Activated T-cell treated with anti-CD3 and anti-CD28 coated beads for 24 hours (primary cell): ENCODE measurements around the gene KCNK16.
"Not testable (repeated sequence)": the region's sequence is repeated elsewhere in the genome, so short reads cannot be mapped to it uniquely, and the experiment has no call there.

ENCODE experiments used
- DNase-seq: peaks from one replicate; pipeline ENCODE4 v3.0.0-alpha.2; 2020; ENCODE audit warnings: low read depth

The KCNK16 gene

DNA sequence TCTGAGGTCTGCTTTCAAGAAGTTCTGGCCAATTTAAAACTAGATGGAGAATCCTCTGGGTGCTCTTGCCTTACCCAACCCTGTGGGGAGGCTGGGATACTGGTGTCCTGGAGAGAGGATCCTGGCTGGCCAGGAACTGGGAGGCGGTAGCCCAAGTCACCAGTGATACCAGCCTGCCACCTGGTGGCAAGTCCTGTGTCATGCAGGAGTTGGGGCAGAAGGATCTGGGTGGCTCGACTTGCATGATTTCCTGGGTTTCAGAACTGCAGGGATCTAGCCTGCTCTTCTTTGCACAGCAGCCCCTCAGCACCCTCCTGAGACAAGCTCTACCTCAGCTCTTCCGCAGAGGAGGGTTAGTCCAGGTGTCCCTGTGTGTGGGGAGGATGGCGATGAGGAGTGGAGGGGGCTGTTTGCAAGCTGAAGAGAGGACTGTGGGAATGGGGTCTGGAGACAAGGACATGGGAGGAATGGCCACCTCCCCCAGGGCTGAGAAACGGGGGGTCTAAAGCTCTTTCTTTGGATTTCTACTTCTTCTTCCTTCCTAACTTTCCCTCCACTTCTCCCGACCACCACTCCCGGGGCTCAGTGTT, 12.5 kb downstream of the KCNK16 start:
- DNase-seq: peak; percentile 38

DNA sequence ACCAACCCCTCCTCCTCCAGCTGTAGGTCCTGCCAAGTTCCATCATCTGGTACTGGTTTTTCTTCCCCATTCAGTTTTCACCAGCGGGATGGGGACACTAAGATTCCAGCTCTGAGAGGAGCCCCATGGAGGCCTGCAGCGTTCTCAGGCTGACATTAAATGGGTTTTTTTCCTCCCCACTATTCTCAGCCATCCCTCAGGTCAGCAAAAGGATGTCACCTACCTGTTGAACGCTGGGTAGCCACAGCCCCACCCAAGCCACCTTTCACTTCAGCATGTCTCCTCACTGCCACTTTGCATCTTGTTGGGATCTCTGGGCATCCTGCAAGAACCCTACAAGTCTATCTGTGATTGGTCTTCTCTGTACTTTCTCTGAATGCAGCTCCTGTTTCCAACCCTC, 15.0 kb downstream of the KCNK16 start:
- no peak for DNase-seq

DNA sequence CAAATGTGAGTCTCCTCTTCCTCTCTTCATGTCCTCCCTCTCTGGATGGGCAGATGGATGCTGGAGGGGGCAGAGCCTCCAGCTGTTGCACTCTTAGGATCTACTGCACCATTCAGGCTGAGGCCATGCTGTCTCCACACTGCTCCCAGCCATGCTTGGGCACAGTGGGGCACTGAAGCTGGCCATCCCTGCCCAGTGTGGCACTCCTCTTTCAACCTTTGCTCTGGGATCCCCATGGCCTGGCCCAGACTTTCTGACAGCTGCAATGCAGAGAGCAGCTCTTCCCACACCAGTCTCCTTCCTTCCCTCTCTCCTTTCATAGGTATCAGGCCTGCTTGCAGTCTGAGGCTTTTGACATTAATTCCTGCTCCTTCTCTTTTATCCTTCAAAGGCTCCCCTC, 17.6 kb downstream of the KCNK16 start:
- DNase-seq: no peak

DNA sequence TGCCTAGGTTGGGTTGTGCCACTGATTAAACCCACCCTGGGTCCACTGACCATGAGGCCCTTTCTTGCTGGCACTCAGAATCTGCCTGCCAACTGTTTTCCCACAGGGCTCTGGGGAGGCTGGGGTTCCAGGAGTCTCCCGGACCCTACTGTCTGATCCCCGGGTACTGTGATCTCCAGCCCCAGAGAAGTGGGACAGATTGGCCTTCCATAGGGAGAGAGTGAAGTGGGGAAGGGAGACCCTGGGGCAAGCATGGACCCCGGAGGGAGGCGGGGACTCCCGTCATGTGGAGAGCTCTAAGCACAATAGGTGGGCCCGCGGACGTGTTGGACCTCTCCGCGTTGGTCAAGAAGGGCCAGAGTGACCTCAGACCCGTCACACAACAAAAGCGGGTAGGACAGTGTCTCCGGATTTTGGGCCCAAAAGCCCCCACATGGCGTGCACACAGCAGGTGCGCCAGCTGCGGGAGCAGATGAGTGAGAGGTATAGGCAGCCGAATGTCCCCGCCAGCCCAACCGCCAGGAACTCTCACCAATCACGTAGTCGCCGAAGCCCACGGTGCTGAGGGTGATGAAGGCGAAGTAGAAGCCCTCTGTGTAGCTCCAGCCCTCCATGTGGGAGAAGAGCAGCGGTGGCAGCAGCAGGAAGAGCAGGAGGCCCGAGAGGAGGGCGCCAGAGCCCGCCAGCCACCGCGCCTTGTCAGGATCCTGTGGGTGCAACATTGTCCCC, 18.9 kb downstream of the KCNK16 start:
- no peak for DNase-seq

DNA sequence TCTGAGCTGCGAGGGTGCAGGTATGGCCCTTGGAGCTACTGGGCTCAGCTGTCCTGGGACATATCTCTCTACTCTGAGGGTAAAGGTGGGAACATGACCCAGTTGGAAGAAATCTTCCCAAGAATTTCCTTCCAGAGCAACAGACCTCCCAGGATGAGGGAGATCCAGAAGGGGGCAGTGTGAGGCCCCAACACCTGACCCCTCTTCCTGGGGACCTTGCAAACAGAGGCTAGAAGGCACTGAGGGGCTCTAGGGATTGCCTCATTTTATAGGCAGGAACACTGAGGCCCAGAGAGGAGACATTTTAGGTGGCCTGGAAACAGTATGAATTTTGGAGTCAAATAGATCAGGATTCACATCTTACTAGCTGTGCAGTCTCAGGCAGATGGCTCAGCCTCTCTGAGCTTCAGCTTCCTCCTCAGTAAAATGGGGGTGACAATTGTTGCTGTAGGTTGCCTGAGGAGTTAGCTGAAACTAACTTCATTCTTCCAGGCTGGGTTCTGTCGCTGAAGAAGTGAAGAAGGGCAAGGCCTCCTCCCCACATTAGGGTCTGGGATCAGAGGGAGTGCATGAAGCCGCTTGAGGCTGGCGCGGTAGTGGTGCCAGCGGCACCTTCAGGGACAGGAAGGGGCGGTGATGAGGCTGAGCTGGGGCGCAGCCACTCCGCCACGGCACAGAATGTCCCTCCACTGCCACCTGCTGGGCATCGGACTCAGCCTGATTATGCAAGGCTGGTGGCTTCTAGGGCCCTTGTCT, 19.7 kb downstream of the KCNK16 start:
- DNase-seq: peak; percentile 81

DNA sequence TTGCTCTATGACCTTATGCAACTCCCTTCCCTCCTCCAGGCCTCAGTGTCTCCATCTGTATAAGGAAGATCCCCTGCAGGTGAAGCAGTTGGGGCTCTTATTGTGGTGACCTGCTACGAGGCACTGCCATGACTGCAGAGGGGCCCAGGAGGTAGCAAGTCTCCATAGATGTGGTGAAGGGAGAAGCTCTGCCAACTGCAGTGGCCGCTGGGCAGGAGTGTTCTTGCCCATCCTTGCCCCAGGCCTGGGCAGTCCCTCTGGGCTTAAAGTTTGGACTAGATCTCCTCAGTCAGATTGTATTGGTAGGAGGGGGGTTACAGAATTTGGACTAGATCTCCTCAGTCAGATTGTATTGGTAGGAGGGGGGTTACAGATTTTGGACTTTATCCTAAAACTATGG, 20.5 kb downstream of the KCNK16 start:
- DNase-seq: no peak

DNA sequence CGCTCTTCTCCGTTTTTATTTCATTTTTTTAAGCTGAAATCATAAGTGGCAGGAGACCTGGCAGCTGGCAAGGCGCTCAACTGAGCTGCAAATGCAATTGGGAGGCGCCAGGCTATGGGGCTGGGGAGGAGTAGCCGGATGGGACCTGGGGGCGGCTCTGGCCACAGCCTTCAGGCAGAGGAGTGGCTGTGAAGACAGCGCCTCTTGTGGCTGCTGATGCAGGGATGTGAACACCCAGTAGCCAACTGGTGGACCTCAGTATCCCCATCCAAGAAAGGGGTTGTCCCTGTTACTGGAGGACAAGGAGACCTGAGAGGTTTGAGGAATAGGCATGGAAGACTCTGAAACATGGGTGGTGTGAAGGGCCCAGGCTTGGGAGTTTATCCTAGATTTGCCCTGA, 20.9 kb downstream of the KCNK16 start:
- DNase-seq: no peak

DNA sequence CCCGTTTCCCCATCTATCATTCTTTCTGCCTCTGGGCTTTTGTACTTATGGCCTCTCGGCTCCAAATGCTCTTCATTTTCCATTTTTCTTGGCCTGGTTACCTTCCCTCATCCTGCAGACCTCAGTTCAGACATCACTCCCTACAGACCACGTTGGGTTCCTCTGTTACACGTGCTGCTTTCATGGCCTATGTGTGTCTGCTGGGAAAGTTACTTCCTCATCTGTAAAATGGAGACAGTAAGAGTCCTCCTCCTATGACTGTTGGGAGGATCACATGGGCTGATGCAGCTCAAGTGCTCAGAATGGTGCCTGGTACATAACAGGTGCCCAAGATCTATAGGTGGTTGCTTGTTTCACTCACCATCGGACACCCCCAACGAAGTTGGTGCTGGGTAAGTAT, 21.8 kb downstream of the KCNK16 start:
- DNase-seq: no peak

DNA sequence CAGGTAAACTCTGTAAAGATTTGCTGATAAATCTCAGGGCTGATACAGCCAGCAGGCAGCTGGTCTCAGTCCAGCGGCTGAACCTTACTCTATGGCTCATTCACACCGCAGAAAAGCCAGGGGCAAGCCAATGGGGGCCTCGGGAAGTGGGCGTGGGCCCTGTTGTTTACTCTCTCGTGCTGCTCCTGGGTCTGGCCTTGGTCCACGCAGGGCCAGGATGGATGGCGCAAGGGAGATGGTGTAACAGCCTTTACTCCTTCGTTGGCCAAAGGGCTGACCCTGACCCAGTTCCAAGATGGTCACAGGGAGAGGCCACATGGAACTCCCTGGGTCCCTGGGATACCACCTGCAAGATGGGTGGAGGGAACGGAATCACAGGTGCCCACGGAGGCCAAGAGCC, 24.4 kb downstream of the KCNK16 start:
- no peak for DNase-seq

DNA sequence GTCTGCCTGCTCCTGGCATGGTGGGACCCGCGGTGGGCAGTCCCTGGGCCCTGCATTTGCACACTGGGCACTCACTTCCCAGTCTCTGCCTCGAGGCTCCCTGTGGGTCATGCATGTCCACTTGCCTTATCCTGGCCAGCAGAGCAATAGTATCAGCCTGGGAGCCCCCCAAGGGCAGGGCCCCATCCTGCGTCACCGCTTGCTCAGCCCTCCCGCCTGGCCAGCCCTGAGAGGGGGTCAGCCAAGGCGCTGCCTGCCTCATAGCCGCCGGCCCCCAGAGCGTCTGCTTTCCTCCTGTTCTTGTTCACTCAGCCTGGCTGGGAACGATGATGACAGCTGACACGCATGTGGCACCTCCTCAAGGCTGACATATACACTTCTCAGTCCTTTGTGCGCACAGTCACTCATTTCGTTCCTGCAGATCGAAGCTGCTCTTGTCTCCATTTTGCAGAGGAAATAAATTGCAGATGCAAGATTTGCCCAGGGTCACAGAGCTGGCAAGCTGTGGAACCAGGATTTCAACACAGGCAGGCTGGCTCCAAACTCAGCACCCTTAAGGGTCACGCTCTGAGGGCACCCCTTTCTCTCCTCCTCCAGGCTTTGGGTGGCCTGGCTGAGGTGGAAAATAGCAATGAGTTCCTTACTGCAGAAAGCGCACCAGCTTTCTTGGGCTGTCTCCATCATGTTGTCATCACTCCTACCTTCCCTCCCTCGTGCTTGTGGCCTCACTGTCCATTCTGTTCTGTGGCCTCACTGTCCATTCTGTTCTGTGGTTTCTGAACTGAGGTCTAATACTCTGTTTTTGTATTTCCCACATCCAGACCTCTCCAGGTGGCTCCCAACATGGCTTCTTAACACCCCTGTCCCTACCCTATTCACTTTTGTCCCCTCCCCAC, 25.5 kb downstream of the KCNK16 start:
- no peak for DNase-seq

DNA sequence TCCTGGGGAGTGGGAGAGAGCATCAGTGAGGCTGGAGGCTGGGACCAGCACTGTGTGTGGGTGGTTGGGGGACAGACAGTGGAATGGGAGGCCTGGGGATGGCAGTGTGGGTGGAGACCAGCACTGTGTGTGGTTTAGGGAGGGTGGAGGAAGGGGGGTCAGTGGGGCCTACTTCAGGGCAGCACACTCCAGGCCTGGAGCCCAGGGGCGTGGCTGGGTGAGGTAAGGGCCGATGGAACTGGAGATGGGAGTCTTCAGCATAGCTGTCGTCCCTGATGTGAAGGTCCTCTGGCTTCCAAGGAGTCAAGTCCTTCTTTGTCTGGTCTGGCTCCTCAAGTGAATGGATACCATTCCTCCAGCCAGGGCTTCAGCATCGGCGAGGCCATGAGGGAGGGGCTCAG, 26.9 kb downstream of the KCNK16 start:
- DNase-seq: no peak

DNA sequence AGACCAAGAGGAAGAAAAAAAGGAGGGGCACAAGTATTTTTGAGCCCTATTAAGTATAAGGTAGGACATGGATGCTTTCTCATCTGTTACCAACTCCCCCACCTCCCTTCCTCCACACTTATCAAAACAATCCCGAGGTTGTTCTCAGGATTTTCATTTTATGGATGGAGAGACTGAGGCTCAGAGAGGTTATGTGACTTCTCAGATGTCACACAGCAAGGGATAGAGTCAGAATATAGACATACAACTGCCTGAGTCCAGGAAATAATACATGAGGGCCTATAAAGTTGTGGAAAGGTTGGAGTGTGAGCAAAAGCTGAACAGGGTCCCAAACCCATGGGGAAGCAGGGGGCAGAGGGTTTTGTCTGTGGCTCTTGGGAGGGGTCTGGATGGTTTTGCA, 27.6 kb downstream of the KCNK16 start:
- no peak for DNase-seq

DNA sequence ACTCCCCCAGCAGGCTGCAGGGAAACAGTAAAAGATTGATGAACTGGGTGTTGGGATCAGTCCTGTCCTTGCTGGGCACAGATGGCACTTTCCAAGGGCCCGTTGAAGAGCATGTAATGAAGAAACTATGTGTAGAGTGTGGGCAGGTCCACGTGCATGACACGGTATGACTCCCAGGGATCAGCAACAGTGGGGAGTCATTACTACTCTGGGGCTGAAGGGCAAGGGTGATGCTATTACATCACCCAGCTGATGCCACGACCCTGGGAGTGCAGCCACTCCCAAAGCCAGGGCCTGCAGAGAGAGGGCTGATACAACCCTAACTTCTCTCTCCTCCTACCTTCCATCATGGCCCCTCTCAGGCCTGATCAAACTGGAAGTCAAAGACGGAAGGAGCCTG, 28.4 kb downstream of the KCNK16 start:
- DNase-seq: no peak

DNA sequence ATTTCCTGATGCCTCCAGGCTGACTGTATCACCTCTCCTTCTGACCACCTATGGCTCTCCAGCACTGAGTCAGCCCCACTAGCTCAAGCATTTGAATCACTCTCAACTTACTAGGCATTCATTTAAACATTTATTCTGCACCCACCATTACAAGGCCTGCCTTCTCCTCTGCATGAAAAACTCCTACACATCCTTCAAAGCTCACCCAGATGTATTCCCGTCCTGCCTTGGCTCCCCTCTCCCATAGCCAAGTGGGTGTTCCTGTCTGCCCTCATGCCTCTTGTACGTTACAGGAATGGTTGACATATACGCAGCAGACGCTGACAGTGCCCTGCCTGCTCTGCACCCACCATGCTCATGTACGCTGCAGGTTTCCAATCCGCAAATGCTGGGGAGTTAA, 29.9 kb downstream of the KCNK16 start:
- no peak for DNase-seq

DNA sequence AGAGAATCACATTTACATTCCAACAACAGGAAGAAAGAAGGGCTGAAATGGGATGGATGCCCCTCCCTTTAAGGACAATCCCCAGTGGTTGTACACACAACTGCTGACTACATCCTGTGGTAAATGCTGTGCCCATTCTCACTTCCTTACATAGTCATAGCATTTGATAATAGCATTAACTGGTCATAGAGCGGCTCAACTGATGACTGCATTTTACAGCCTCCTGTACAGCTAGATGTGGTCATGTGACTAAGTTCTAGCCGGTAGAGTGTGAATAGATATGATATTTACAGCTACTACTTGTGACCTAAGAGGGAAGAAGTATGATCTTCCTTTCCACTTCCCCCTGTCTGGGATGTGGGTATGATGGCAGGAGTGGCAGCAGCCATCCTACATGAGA, 33.0 kb downstream of the KCNK16 start:
- DNase-seq: no peak

DNA sequence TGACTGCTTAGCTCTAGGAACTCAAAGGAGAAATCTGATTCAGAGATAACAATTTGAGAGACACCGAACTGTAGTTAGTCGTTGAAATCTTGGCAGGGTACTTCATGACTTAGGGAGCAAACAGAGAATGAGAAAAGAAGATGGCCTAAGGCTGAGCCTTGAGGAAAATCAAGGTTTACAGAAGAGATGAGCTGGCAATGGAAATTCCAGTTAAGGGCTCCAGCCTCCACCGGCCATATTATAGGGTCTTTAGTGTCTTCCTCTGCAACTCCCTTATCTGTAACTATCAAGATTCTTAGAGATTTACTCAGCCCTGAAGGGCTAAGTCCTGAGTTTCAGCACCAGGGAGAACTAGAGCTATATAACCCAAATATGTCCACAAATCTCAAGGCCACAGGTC, 34.9 kb downstream of the KCNK16 start:
- no peak for DNase-seq

DNA sequence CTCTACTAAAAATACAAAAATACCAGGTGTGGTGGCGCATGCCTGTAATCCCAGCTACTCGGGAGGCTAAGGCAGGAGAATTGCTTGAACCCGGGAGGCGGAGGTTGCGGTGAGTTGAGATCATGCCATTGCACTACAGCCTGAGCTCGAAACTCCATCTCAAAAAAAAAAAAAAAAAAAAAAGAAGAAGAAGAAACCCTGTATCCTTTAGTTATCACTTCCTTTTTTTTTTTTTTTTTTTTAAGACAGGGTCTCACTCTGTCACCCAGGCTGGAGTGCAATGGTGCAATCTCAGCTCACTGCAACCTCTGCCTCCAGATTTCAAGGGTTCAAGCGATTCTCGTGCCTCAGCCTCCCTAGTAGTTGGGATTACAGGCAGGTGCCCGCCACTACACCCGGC, 35.9 kb downstream of the KCNK16 start:
- not testable (repeated sequence) for DNase-seq

DNA sequence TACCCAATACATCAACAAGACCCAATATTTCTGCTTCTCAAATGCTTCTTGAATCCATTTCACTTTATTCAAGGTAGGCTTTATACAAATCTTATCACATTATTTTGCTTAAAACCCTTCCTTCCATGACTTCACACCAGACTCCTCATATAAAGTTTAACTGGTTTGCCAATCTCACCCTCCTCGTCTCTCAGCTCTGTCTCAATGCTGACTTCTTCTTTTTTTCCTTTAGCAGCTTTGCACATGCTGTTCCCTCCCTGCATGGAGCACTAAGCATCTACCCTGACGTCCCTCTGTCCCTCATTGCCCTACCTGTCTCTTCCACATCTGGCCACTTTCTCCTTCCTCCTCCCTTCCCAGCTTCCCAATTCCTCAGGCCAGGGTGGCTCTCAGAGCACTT, 39.7 kb downstream of the KCNK16 start:
- DNase-seq: no peak

DNA sequence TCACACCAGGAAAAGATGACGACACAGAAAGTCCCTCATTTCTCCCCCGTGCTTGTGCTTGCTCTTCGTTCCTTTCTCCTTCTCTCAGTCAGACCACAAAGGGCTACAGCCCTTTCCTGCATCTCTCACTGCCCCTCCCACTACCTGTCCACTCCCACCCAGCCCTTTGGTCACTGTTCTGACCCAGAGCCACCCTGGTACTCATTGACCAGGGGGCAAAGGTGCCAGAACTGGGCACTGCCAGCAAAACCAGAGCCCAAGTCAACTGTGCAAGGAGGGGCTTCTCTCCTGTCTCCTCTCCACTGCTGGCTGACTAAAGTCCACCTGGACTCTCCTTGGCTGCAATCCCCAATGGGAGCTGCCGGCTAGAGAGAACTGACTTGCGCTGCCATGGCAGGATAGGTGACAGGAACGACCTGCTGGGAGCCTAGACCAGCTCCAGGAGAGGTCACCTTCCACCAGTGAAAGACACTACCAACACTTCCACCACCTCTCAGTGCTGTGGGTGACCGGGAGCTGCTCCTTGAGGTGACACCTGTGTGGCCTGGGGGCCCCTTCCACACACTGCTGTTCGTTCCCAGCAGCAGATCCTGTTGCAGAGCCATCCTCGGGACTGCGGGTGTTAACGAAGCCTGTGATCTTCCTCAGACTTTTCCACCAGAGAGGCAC, 41.1 kb downstream of the KCNK16 start:
- no peak for DNase-seq

DNA sequence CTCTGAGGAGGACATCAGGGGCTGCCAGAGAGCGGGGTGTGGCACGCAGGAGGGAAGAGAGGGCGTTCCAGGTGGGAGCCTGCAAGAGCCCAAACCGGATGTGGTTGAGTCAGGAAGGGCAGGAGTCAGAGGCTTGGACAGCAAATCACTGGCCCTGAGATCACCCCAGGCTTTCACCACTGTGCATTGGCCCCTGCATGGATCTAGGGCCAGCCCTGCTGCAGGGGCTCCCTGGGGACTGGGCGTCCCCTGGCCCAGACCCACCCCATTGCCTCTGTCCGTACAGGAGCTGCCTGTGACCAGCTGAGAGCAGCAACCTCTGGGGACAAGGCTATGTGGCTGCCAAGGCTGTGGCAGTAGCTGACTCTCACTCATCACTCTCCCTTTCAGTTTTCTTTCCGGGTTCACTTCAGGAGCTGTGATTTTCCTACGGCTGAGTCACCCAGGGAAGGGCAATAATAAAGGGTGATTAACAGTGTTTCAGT, 42.2 kb downstream of the KCNK16 start:
- no peak for DNase-seq

DNA sequence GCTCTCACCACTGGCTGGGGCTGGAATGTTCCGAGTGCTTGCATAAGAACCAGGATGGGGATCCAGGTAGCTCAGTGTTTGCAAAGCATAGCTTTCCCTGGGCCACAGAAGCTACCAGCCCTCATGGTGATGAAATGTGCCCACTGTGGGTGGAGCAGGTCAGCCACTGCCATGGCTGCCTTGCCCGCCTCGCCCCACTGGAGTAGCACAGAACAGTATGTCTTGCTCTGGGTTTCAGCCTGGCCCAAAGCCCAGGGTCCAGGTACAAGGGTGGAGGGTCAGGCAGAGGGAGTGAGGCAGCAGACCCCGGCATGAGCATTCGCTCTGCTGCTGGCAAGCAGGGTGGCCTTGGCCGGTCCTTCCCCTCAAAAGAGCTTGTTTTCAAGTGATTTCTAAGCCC, 43.0 kb downstream of the KCNK16 start:
- no peak for DNase-seq
